ENCODE results near the gene SPATS2L. TPM values are rescaled to one million over a fixed set of nuclear protein-coding genes. Genes with fewer than 3 reads are reported as not detected.

SPATS2L gene
- total RNA-seq, 1 experiment from 2014 or later = 174 TPM

- Histone ChIP-seq H3K79me2 (ENCODE audit: low read length) (peaks cover 94% of the 10 kb centered on the region), H3K9me2 (replicated peaks; ENCODE audit: low read length) (no peaks in the 10 kb centered on the region), H3K4me1 (ENCODE audit: insufficient read depth, low read length) (peaks cover 56% of the 10 kb centered on the region), H3K27ac (ENCODE audit: low read length) (peak overlapping the region; percentile 28), H4K20me1 (ENCODE audit: low read length) (peaks cover 51% of the 10 kb centered on the region), H3K4me3 (ENCODE audit: low read length) (peak overlapping the region; percentile 85), H3K9ac (ENCODE audit: low read length) (no peak overlapping the region), H2AFZ (ENCODE audit: low read length) (no peak overlapping the region), H3K36me3 (ENCODE audit: low read depth, low read length) (peaks cover 5% of the 10 kb centered on the region), H3K9me3 (ENCODE audit: low read length) (no peaks in the 10 kb centered on the region), H3F3A (ENCODE audit: low read length, unreplicated experiment) (peaks cover 5% of the 10 kb centered on the region), H3K4me2 (ENCODE audit: low read length) (peak overlapping the region; percentile 89), H3K27me3 (ENCODE audit: low read length) (no peaks in the 10 kb centered on the region)
- no peak for TF ChIP-seq EZH2phosphoT487 (IDR thresholded peaks at IDR 0.05; ENCODE audit: borderline replicate concordance, low read length)
- no peak for TF ChIP-seq CTCF (conservative IDR thresholded peaks at IDR 0.05; ENCODE audit: low read depth, low read length)
- TF ChIP-seq EZH2 (IDR thresholded peaks at IDR 0.05; ENCODE audit: low read length, unreplicated experiment) = no peak
- ChIA-PET CTCF (no interaction called here), POLR2A (ENCODE audit: unreplicated experiment) (no interaction called here)
- ATAC-seq (no peak), DNase-seq (peak; percentile 59)
- intact Hi-C loops (cut with micrococcal nuclease) = no loop called here
- BruUV-seq (replicated peaks) = no TSS peak
Measured at GRCh38 chr2:200310545-200310971, 4.1 kb downstream of the SPATS2L start.

- Histone ChIP-seq H2AFZ (ENCODE audit: low read length) (no peak overlapping the region), H3F3A (ENCODE audit: low read length, unreplicated experiment) (peaks cover 5% of the 10 kb centered on the region), H3K9ac (ENCODE audit: low read length) (no peak overlapping the region), H4K20me1 (ENCODE audit: low read length) (peaks cover 51% of the 10 kb centered on the region), H3K4me3 (ENCODE audit: low read length) (peak overlapping the region; percentile 85), H3K36me3 (ENCODE audit: low read depth, low read length) (peaks cover 5% of the 10 kb centered on the region), H3K4me1 (ENCODE audit: insufficient read depth, low read length) (peaks cover 61% of the 10 kb centered on the region), H3K9me2 (replicated peaks; ENCODE audit: low read length) (no peaks in the 10 kb centered on the region), H3K9me3 (ENCODE audit: low read length) (no peaks in the 10 kb centered on the region), H3K4me2 (ENCODE audit: low read length) (peak overlapping the region; percentile 89), H3K27me3 (ENCODE audit: low read length) (no peaks in the 10 kb centered on the region), H3K79me2 (ENCODE audit: low read length) (peaks cover 95% of the 10 kb centered on the region), H3K27ac (ENCODE audit: low read length) (peak overlapping the region; percentile 28)
- DNase-seq = peak; percentile 42
- TF ChIP-seq CTCF (conservative IDR thresholded peaks at IDR 0.05; ENCODE audit: low read depth, low read length) (no peak), EZH2 (IDR thresholded peaks at IDR 0.05; ENCODE audit: low read length, unreplicated experiment) (no peak), EZH2phosphoT487 (IDR thresholded peaks at IDR 0.05; ENCODE audit: borderline replicate concordance, low read length) (no peak)
- ATAC-seq = no peak
- ChIA-PET POLR2A (ENCODE audit: unreplicated experiment) (no interaction called here), CTCF (interaction anchor here (0.6 kb wide), 1 partner anchor 109 kb away, joined by 3 read pairs; no protein-coding TSS in a partner anchor)
- intact Hi-C loops (cut with micrococcal nuclease) = no loop called here
- BruUV-seq (replicated peaks) = no TSS peak
Measured at GRCh38 chr2:200311139-200311538, 4.6 kb downstream of the SPATS2L start.

GRCh38 chr2:200314976-200315567 lies 8.6 kb downstream of the SPATS2L start:
- Histone ChIP-seq H3K4me1 (ENCODE audit: insufficient read depth, low read length) (peaks cover 86% of the 10 kb centered on the region), H3F3A (ENCODE audit: low read length, unreplicated experiment) (peaks cover 6% of the 10 kb centered on the region), H3K27ac (ENCODE audit: low read length) (peak overlapping the region; percentile 92), H3K4me3 (ENCODE audit: low read length) (no peak overlapping the region), H3K4me2 (ENCODE audit: low read length) (peak overlapping the region; percentile 74), H3K79me2 (ENCODE audit: low read length) (peaks cover 100% of the 10 kb centered on the region), H3K27me3 (ENCODE audit: low read length) (no peaks in the 10 kb centered on the region), H4K20me1 (ENCODE audit: low read length) (peaks cover 27% of the 10 kb centered on the region), H3K9me3 (ENCODE audit: low read length) (no peaks in the 10 kb centered on the region), H3K9ac (ENCODE audit: low read length) (no peak overlapping the region), H3K36me3 (ENCODE audit: low read depth, low read length) (peaks cover 5% of the 10 kb centered on the region), H2AFZ (ENCODE audit: low read length) (no peak overlapping the region), H3K9me2 (replicated peaks; ENCODE audit: low read length) (no peaks in the 10 kb centered on the region)
- BruUV-seq (replicated peaks) = no TSS peak
- ATAC-seq = no peak
- intact Hi-C loops (cut with micrococcal nuclease) = no loop called here
- TF ChIP-seq EZH2 (IDR thresholded peaks at IDR 0.05; ENCODE audit: low read length, unreplicated experiment) (no peak), EZH2phosphoT487 (IDR thresholded peaks at IDR 0.05; ENCODE audit: borderline replicate concordance, low read length) (no peak)
- CTCF ChIA-PET = no interaction called here
- DNase-seq = no peak
- POLR2A ChIA-PET (ENCODE audit: unreplicated experiment) = no interaction called here
